T47D (cell line): ENCODE measurements around the gene PLEKHO1.
"Not testable (repeated sequence)": the region's sequence is repeated elsewhere in the genome, so short reads cannot be mapped to it uniquely, and the experiment has no call there.

ENCODE experiments used
- DNase-seq, 2 experiments: peaks; one replicate each; pipeline versions ENCODE4 v3.0.0 to v3.0.0-alpha.2; 2011 to 2012; ENCODE audit warnings: low read depth in 1 of 2, low spot score in 1 of 2
- JUND ChIP-seq: IDR thresholded peaks from 2 replicates; pipeline ENCODE4 v1.6.1; 2012; ENCODE audit warnings: low read depth
- in situ Hi-C: cut with HindIII; loops from 2 replicates; pipeline ENCODE4 v1.10.0; 2016; ENCODE audit warnings: low sequenced_read_pairs, low pct_unique_long_range_greater_than_20kb

PLEKHO1 gene

GRCh38 chr1:150149271-150150132 lies at the start of gene PLEKHO1:
TSS of gene PLEKHO1 (plus strand) at chr1:150149916. CDS start at chr1:150150258, 342 bp downstream.
- in situ Hi-C loops: no loop called here
- peak; percentile 72 to 86 for DNase-seq
- TF ChIP-seq JUND: no peak

- DNase-seq: no peak
- in situ Hi-C loops: no loop called here
- no peak for TF ChIP-seq JUND
Measured at GRCh38 chr1:150102986-150103385, 46.7 kb upstream of the PLEKHO1 start.

GRCh38 chr1:150106341-150106740 lies 43.4 kb upstream of the PLEKHO1 start:
- DNase-seq: no peak
- in situ Hi-C loops: no loop called here
- no peak for TF ChIP-seq JUND

- in situ Hi-C loops: no loop called here
- no peak for DNase-seq
- no peak for TF ChIP-seq JUND
Measured at GRCh38 chr1:150109586-150109985, 40.1 kb upstream of the PLEKHO1 start.

GRCh38 chr1:150110116-150110515 lies 39.6 kb upstream of the PLEKHO1 start:
- TF ChIP-seq JUND: no peak
- no peak for DNase-seq
- in situ Hi-C loops: no loop called here

GRCh38 chr1:150111670-150112069 lies 38.0 kb upstream of the PLEKHO1 start:
- DNase-seq: no peak
- in situ Hi-C loops: no loop called here
- no peak for TF ChIP-seq JUND

- TF ChIP-seq JUND: no peak
- in situ Hi-C loops: no loop called here
- no peak for DNase-seq
Measured at GRCh38 chr1:150115121-150115520, 34.6 kb upstream of the PLEKHO1 start.

GRCh38 chr1:150118716-150119115 lies 31.0 kb upstream of the PLEKHO1 start:
- TF ChIP-seq JUND: no peak
- in situ Hi-C loops: no loop called here
- no peak for DNase-seq

GRCh38 chr1:150121236-150121862 lies 28.4 kb upstream of the PLEKHO1 start:
- no peak for TF ChIP-seq JUND
- in situ Hi-C loops: no loop called here
- no peak for DNase-seq

GRCh38 chr1:150126811-150127210 lies 22.9 kb upstream of the PLEKHO1 start:
- TF ChIP-seq JUND: no peak
- DNase-seq: no peak
- in situ Hi-C loops: no loop called here

GRCh38 chr1:150127464-150127863 lies 22.3 kb upstream of the PLEKHO1 start:
- in situ Hi-C loops: no loop called here
- TF ChIP-seq JUND: no peak
- DNase-seq: no peak

- no peak for TF ChIP-seq JUND
- DNase-seq: no peak
- in situ Hi-C loops: no loop called here
Measured at GRCh38 chr1:150127868-150128267, 21.8 kb upstream of the PLEKHO1 start.

- TF ChIP-seq JUND: no peak
- in situ Hi-C loops: no loop called here
- DNase-seq: no peak
Measured at GRCh38 chr1:150132372-150132771, 17.3 kb upstream of the PLEKHO1 start.

- no peak for DNase-seq
- in situ Hi-C loops: no loop called here
- TF ChIP-seq JUND: no peak
Measured at GRCh38 chr1:150134537-150134936, 15.2 kb upstream of the PLEKHO1 start.

- in situ Hi-C loops, DNase-seq: not testable (repeated sequence)
Measured at GRCh38 chr1:150135400-150135799, 14.3 kb upstream of the PLEKHO1 start.
